GM21619 (cell line): ENCODE results near the gene SLC13A5.
A peak's percentile ranks its signal among the peaks of the same experiment; 100 is the strongest.
"Not testable (repeated sequence)": the region's sequence is repeated elsewhere in the genome, so short reads cannot be mapped to it uniquely, and the experiment has no call there.

Experiments
- ATAC-seq: cut with Tn5 transposase; IDR thresholded peaks from one replicate; pipeline ENCODE4 v1.9.1; 2021; ENCODE audit not compliant: unreplicated experiment

SLC13A5 gene

DNA sequence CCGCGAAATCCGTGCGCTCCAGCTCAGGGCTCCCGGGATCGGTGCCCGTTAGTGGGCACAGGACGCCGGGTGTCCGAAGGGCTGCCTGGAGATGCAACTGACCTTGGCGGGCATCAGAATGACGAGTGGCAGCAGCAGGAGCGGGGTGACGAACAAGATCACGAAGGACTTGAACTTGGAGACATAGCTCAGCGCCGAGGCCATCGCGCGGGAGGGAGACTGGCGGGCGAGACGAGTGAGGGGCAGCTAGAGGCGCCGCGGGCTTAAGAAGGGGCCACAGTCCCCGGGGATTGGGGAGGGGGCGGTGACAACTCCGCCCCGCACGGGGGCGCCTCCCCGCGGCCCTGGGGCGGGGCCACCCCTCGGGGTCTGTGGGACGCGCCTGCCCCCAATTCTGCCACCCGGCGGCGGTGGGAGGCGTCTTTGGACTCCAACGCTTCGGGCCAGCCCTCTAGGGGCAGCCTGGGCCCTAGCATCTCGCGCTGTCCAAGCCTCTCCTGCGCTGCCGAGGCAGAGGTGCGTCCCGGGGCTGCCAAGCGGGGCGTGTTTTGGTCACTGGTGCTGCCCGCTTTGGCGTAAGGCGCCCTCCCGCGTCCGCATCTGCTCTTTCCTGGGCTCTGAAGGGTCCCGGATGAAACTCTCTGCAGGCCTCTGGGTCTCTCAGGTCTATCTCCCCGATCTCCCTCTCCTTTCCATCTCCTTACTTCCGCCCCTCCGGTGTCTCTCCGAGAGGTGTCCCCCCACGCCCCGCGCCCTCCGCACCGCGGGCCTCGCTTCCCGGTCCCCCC is at the start of gene SLC13A5:
SLC13A5 (minus strand) TSS at position 240 of the 788 bp plus-strand sequence; CDS start at position 204, 36 bp downstream.
- ATAC-seq = no peak

DNA sequence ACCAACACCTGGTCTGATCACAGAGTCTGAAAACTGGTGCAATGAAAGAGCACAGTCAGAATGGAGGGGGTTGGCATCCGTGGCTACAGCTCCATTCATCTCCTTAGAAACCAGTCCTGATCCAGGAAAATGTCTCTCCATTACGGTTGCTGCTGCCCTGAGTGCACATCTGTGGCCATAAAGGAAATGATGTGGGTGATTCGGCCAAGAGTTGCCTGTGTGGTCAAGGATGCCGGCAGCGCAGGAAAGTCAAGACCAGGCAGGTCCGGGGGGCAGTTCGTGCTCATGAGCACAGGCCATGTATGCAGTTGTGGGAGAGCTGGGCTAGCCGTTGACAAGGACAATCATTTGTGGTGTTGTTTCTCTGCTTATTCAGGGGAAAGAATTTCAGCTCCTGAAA is 48.6 kb upstream of the SLC13A5 start:
- ATAC-seq = no peak

- no peak for ATAC-seq
Measured at GRCh38 chr17:6757747-6758146, 44.6 kb upstream of the SLC13A5 start.

DNA sequence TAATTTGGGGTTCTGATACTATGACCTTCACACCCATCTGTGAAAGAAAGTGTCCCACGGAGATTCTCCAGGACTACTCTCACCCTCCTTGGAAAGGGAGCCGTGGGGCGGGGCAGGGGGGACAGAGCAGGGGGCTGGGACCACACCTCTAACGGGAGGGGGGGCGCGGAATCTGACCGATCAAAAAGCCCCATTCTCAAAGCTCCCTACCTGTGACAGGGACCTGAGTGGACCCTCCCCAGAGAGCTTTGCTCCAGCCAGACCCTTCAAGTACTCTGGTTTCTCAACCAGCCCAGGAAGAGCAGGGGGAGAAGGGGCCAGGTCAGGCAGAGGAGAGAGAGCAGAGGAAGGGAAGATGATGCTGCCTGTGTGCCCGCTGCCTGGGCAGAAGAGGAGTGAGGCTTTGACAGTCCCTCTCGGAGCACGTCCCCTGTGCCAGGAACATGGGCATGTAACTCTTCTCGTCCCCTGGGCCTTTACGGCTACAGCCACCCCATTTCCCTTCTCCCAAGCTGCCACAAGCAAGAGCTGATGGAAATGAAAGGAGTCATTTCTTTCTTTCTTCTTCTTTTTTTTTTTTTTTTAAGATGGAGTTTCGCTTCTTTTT is 43.4 kb upstream of the SLC13A5 start:
- ATAC-seq = no peak

DNA sequence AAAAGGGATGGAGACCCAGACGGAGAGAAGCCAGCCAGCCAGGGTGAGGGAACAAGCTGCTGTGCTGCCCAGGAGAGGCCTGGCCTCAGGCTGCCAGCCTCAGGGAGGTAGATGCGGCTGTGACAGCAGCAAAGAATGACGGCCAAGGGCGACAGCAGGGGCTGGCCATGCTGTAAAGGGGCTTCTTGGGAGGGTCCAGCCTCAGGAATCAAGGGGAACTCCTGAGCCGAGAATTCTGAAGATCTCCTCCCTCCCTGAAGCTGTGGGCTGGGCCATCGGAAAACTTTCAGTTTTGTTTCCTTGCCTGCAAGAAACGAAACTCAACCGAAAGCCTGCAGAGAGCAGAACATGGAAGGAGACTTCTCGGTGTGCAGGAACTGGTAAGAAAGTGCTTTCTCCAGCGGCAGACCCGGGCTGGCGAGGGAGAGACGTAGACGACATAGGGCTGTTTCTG is 42.6 kb upstream of the SLC13A5 start, which contains the start of gene XAF1:
XAF1 (plus strand) TSS at position 316 of the 454 bp plus-strand sequence; CDS start at position 349, 33 bp downstream.
- peak; percentile 65 for ATAC-seq

GRCh38 chr17:6755281-6755680 is 42.1 kb upstream of the SLC13A5 start:
- no peak for ATAC-seq

- no peak for ATAC-seq
Measured at GRCh38 chr17:6753546-6753945, 40.4 kb upstream of the SLC13A5 start.

GRCh38 chr17:6753006-6753445 is 39.9 kb upstream of the SLC13A5 start:
- ATAC-seq = no peak

GRCh38 chr17:6752068-6752909 is 39.1 kb upstream of the SLC13A5 start:
- ATAC-seq = no peak

GRCh38 chr17:6749519-6749918 is 36.4 kb upstream of the SLC13A5 start:
- ATAC-seq = no peak

GRCh38 chr17:6748617-6749016 is 35.4 kb upstream of the SLC13A5 start:
- no peak for ATAC-seq

DNA sequence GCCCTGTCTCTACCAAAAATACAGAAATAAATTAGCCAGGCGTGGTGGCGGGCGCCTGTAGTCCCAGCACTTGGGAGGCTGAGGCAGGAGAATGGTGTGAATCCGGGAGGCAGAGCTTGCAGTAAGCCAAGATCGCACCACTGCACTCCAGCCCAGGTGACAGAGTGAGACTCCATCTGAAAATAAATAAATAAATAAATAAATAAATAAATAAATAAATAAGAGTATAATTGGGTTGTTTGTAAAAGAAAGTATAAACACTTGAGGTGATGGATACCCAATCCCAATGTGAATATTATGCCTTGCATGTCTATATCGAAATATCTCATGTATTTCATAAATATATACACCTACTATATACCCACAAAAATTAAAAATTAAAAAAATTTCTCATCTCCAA is 33.5 kb upstream of the SLC13A5 start:
- not testable (repeated sequence) for ATAC-seq

- no peak for ATAC-seq
Measured at GRCh38 chr17:6729531-6729930, 16.4 kb upstream of the SLC13A5 start.

DNA sequence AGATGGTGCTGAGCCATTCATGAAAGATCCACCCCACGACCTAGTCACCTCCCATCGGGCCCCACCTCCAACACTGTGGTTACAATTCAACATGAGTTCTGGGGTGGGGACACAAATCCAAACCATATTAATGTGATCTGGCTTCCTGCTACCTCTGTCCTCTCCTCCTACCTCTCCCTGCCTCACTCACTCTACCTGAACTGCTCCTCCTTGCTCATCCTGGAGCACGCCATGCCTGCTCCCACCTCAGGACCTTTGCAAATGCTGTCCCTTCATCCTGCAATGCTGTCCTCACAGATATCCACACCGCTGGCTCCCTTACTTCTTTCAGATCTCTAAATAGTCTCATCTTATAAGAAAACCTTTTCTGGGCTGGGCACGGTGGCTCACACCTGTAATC is 10.8 kb upstream of the SLC13A5 start:
- ATAC-seq = no peak

GRCh38 chr17:6721744-6722143 is 8.6 kb upstream of the SLC13A5 start:
- ATAC-seq = no peak

- no peak for ATAC-seq
Measured at GRCh38 chr17:6716736-6717135, 3.6 kb upstream of the SLC13A5 start.

DNA sequence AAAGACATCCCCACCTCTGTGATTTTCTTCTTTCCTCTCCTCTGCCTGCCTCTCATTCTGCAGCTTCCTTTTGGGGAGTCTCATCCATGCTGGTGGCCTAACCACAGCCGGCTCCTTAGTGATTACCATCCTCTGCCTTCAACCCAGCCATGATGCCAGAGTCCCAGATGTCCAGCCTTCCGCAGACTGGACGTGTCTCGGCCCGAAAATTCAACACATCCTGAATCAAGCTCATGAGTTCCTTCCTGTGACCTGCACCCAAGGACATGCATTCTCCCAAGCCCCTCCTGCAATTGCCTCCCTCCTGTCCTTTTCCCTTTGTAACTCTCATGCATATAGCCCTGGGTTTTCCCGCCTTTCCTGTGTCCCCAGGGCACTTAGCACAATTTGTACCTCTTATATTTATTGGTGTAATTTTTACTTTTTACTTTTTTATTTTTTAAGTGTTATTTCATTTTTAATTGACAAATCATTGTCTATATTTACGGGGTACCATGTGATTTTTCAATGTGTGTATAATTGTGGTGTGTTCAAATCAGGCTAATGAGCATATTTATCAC is 1.2 kb upstream of the SLC13A5 start:
- ATAC-seq = no peak

- no peak for ATAC-seq
Measured at GRCh38 chr17:6713918-6714271, 726 bp upstream of the SLC13A5 start.

- ATAC-seq = no peak
Measured at GRCh38 chr17:6712854-6713129, 377 bp downstream of the SLC13A5 start.

GRCh38 chr17:6712058-6712853 is 913 bp downstream of the SLC13A5 start:
- no peak for ATAC-seq

DNA sequence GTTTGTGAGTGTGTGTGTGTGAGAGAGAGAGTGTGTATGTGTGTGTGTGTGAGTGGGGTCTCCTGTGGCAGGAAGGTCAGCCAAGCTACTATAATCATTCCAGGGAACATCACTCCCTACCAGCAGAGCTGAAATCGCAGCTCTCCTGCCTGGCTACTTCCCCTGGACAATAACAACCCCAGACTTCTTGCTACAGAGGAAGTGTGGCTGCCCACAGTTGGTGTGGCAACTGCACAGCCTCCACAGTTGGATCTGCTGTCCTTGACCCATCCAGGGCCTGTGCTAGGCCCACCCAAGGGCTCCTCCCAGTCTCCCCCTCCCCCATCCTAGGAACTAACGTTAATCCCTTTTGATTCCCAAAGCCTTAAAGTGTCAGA is 1.5 kb downstream of the SLC13A5 start:
- ATAC-seq = no peak
